Prostate gland (tissue), 2 donors: Measurements from ENCODE around the gene SLC35B4. TPM values are rescaled to one million over a fixed set of nuclear protein-coding genes. Genes with fewer than 3 reads are reported as not detected.

ENCODE experiments used
- DNase-seq: peaks from one replicate; pipeline ENCODE4 v3.0.0-alpha.2; 2019; ENCODE audit warnings: low spot score
- H3K27ac ChIP-seq, 2 donors: fragments of 200-600 bp; sonication (generic); 2 replicates each; pipeline ENCODE4 v1.5.1; 2017 to 2019
- H3K27me3 ChIP-seq: fragments of 200-600 bp; sonication (generic); replicated peaks from 2 replicates; pipeline ENCODE4 v1.5.1; 2019; ENCODE audit not compliant: insufficient read depth
- H3K36me3 ChIP-seq, 2 donors: fragments of 200-600 bp; sonication (generic); 1 replicate in 1 of 2; 2 replicates in 1 of 2; pipeline versions ENCODE4 v1.5.1 to v1.8.1; 2017 to 2019
- H3K4me1 ChIP-seq: fragments of 200-600 bp; sonication (generic); replicated peaks from 2 replicates; pipeline ENCODE4 v1.5.1; 2019
- H3K4me3 ChIP-seq, 2 donors: fragments of 200-600 bp; sonication (generic); 2 replicates each; pipeline ENCODE4 v1.5.1; 2017 to 2019
- H3K9me3 ChIP-seq: fragments of 200-600 bp; sonication (generic); 2 replicates; pipeline ENCODE4 v1.5.1; 2017
- POLR2A ChIP-seq: fragments of 450-650 bp; IDR thresholded peaks from one replicate; pipeline ENCODE4 v1.6.1; 2016; ENCODE audit warnings: antibody characterized with exemption, mild to moderate bottlenecking
- WGBS: methylation state at CpG from one replicate; pipeline ENCODE4 v1.1.5; 2018; 5-methylcytosine and 5-hydroxymethylcytosine counted together
- intact Hi-C: fragments of 100-400 bp; cut with DNase I; formaldehyde crosslinking; loops from one replicate; pipeline ENCODE4 v1.14.2; 2022
- total RNA-seq, 2 donors: library from RNA; depleted of rRNA; stranded (reverse); fragments of >200 nt; gene quantifications; one replicate each; pipeline ENCODE4 v1.1.0, GENCODE V29; 2016

Gene SLC35B4
- total RNA-seq, 2 donors from 2014 or later, result 6.4 to 20.6 TPM

DNA sequence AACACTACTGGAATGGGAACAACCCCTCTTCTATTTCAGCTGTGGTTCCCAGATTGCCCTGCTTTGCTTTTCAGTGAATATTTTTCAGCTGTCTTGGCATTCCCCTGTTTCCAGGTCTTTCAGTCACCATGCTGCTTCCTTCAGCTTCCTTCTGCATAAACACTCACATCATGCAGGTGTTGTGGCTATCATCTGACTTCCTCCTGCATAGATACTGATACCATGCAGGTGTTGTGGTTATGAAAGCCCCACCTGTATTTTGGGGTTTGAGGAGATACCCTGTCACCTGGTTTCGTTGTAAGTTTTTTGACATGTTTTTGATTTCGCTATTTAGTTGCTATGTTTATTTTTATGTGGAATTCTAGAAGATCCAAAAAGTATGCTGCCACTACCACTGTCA is 71.5 kb downstream of the SLC35B4 start:
- Histone ChIP-seq H3K27ac (no peak overlapping the region), H3K4me1 (no peaks in the 10 kb centered on the region), H3K9me3 (no peaks in the 10 kb centered on the region), H3K36me3 (no peaks in the 10 kb centered on the region), H3K27me3 (no peaks in the 10 kb centered on the region), H3K4me3 (no peak overlapping the region)
- TF ChIP-seq POLR2A, result no peak
- WGBS, result 88% methylated on average over 2 of the region's 2 CpGs
- DNase-seq, result no peak
- intact Hi-C loops, result no loop called here

Other genes starting within 250 kb of the SLC35B4 start
- 1 to 10 TPM; 1.3 to 4.9 TPM for gene LRGUK, start 189.6 kb downstream of the SLC35B4 start, total RNA-seq
- 10 to 100 TPM; 30.5 to 75.0 TPM for gene AKR1B1, start 142.2 kb upstream of the SLC35B4 start, total RNA-seq
- gene AKR1B10, start 210.6 kb upstream of the SLC35B4 start, total RNA-seq, result 1 to 10 TPM in 1 of 2 donors, not detected in 1; 1.7 TPM
- 1 to 10 TPM in 1 of 2 donors, not detected in 1; 1.0 TPM for gene AKR1B15, start 232.2 kb upstream of the SLC35B4 start, total RNA-seq